ENCODE measurements around the gene ZMYND15.
A peak's percentile ranks its signal among the peaks of the same experiment; 100 is the strongest.
"Not testable (repeated sequence)": the region's sequence is repeated elsewhere in the genome, so short reads cannot be mapped to it uniquely, and the experiment has no call there.

The ZMYND15 gene, protein sequence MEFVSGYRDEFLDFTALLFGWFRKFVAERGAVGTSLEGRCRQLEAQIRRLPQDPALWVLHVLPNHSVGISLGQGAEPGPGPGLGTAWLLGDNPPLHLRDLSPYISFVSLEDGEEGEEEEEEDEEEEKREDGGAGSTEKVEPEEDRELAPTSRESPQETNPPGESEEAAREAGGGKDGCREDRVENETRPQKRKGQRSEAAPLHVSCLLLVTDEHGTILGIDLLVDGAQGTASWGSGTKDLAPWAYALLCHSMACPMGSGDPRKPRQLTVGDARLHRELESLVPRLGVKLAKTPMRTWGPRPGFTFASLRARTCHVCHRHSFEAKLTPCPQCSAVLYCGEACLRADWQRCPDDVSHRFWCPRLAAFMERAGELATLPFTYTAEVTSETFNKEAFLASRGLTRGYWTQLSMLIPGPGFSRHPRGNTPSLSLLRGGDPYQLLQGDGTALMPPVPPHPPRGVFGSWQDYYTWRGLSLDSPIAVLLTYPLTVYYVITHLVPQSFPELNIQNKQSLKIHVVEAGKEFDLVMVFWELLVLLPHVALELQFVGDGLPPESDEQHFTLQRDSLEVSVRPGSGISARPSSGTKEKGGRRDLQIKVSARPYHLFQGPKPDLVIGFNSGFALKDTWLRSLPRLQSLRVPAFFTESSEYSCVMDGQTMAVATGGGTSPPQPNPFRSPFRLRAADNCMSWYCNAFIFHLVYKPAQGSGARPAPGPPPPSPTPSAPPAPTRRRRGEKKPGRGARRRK

DNA sequence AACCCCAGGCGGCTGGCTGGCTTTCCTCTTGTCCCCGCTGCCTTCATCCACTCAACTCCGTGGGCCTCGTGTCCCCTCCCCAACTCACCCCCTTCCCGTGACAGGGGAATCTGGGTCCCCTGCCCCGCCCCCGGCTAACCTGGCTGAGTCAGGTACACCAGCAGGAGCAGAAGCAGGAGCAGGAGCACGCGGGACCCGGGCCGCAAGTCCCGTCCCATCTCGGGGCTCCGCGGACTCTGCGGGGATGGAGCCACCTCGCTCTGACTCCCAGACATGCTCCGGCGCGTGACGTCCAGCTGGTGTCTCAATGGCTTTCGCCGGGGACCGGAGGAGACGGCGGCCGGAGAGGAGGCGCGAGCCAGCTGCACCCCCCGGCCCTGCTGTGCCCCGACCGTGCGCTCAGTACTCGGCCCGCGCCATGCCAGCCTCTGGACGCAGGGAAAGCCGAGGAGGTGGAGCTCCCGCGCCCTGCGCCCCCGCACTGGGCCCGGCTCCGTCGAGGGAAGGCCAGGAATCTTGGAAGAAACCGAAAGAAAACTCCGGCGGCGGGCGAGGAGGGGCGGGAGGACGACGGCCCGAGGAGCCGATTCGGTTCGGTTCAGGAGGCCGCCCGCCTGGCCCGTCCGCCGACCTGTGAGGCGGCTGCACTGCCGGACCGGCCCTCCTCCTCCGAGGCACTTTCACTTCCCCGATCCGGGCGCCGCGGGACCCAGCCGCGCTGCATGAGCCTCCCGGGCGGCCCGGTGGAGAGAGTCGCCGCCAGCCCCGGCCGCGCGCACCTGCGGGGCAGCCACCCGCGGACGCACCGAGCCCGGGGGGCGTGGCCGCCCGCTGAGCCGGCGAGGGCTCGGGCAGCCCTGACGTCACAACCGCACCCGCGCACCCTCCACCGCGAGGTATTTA is at the start of gene ZMYND15, which contains the start of gene CXCL16:
Gene ZMYND15 (plus strand): TSS at position 712 of the 903 bp plus-strand sequence. CDS start 716 bp downstream, outside the sequence.
Gene CXCL16 (minus strand): TSS at position 807 of the 903 bp plus-strand sequence. CDS start 589 bp downstream, at position 218.
- peak; percentile 82 for DNase-seq (ENCODE audit: low spot score)

DNA sequence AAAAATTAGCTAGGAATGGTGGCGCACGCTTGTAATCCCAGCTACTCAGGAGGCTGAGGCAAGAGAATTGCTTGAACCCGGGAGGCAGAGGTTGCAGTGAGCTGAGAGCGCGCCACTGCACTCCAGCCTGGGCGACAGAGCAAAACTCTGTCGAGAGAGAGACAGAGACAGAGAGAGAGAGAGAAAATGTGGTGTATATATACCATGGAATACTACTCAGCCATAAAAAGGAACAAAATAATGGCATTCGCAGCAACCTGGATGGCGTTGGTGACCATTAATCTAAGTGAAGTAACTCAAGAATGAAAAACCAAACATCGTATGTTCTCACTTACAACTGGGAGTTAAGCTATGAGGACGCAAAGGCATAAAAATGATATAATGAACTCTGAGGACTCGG is 49.8 kb upstream of the ZMYND15 start:
- not testable (repeated sequence) for DNase-seq (ENCODE audit: low spot score)

DNA sequence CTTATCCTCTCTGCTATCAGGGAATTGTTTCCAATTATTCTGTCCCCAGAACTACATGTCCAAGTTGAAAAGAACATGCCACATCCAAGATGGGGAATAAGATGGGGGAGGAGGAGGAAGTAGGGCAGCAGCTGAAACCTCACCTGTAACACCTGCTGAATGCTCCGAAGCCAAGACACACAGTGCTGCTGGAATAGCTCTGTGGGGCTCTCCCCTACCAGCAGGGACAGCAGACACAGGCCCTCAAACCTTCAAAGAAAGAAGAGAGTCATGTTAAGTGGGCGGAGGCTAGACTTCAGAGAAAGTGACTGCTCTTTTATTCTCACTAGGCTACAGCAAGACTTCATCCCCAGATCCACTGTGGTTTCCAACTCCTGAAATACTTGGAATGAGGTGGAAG is 48.9 kb upstream of the ZMYND15 start:
- DNase-seq (ENCODE audit: low spot score) = no peak

DNA sequence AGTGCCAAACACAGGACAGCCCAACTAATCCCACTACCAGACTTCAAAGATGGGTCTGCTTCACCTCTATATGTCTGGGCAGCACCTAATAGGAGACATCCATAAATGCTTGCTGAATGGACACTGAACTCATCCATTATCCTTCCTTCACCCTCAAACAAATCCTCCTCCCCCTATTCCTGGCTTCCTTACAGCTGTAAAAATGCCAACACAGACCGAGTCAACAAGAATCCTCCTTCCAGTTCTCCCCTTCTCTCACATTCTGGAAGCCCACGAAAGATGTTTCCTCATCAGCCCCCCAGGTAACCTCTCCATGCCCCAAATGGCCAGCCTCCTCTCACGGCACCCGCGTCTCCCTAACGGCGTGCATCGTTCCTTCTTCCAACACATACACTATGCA is 47.9 kb upstream of the ZMYND15 start:
- no peak for DNase-seq (ENCODE audit: low spot score)

DNA sequence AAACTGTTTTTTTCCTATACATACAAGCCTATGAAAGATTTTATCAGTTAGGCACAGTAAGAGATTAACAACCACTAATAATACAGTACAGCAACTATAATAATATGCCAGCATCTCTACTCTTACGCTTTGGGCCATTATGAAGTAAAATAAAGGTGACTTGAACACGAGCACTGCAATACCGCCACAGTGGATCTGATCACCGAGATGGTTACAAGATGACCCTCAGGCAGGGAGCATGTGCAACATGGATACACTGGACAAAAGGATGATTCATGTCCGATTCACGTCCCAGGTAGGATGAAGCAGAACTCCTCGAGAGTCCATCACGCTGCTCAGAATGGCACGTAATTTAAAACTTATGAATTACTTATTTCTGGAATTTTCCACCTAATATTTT is 46.2 kb upstream of the ZMYND15 start:
- DNase-seq (ENCODE audit: low spot score) = no peak

DNA sequence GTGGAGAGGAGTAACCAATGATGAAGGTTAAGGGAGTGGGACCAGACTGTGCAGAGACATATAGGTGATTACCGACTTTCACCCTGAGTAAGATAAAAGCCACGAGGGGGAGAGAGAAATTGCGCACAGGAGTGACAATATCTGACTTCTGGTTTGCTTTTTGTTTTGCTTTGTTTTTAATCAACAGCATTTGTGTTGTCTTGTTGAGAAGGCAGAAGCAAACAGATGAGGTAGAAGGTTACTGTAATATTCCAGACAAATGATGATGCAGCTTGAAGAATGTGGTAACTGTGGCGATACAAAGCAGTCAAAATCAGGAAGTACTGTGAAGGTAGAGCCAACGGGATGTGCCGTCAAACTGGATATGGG is 43.2 kb upstream of the ZMYND15 start:
- no peak for DNase-seq (ENCODE audit: low spot score)

DNA sequence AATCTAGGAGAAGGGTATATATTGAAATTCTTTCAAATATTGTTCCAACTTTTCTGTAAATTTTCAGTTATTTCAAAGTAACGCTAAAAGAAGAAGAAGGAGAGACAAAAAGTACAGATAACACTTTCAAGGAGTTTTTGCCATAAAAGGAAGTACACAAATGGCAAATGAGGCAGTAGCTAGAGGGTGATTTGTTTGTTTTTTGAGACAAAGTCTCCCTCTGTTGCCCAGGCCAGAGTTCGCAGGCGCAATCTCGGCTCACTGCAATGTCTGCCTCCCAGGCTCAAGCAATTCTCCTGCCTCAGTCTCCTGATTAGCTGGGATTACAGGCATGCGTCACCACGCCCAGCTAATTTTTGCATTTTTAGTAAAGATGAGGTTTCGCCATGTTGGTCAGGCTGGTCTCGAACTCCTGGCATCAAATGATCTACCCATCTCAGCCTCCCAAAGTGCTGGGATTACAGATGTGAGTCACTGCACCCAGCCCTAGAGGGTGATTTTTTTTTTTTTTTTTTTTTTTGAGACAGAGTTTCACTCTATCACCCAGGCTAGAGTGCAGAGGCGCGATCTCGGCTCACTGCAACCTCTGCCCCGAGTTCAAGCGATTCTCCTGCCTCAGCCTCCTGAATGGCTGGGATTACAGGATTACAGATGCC is 40.1 kb upstream of the ZMYND15 start:
- not testable (repeated sequence) for DNase-seq (ENCODE audit: low spot score)

DNA sequence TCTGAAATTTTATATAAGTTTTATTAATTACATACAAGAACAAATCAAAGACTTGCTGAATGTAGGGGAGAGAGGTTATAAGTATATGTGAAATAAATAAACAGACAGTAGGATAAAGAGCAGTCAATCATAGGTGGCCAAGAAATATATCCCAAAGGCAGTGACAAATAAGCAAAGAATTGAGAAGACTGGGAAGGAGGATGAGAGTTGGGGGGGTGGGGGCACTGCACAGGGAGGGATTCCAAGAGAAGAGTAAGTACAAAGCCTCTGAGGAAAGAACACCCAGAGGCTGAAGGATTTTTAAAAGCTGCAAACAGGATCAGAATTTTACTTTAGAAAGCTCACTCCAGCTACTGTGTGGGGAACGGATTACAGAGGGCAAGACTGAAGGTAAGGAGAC is 38.5 kb upstream of the ZMYND15 start:
- no peak for DNase-seq (ENCODE audit: low spot score)

DNA sequence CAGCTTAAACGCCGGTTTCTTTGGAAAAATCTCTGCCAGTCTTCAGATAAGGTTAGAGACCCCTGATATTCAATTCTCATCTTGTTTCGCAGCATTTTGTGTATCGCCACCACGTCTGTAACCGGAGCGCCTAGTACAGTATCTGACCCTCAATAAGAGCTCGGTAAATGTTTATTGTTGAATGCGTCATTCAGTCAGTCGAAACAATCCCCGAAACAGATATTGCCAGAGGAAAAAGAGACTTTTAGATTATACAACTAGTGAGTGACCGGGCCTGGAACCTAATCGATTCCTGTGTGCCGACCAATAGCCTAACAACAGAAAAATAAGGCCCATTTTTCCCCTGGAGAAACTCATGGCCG is 36.3 kb upstream of the ZMYND15 start:
- DNase-seq (ENCODE audit: low spot score) = no peak

DNA sequence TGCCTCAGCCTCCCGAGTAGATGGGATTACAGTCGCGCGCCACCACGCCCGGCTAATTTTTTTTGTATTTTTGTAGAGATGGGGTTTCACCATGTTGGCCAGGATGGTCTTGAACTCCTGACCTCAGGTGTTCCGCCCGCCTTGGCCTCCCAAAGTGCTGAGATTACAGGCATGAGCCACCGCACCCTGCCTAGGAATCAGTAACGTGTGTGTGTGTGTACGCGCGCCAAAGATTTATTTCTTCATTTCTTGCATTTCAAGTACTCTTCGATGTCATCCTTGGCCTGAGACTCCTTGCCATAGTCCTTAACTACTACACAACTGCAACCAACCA is 35.1 kb upstream of the ZMYND15 start:
- not testable (repeated sequence) for DNase-seq (ENCODE audit: low spot score)

DNA sequence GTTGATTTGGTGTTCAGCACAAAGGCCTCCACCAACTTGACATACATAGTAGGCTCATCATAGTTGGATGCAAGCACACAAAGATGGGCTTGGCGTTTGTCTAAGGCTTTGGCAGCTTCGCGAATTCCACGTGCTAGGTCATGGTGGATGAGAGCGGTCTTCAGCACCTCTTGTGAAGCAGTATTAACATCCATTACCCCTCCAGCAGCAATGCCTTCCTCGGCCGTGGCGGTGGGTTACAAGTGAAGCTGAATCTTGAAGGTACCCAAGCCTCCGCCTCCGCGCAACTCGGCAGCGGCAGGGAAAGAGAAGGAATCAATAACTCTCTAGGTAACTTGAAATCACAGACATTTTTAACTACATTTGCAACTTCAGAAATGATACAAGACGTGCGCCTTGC is 34.6 kb upstream of the ZMYND15 start:
- DNase-seq (ENCODE audit: low spot score) = no peak

DNA sequence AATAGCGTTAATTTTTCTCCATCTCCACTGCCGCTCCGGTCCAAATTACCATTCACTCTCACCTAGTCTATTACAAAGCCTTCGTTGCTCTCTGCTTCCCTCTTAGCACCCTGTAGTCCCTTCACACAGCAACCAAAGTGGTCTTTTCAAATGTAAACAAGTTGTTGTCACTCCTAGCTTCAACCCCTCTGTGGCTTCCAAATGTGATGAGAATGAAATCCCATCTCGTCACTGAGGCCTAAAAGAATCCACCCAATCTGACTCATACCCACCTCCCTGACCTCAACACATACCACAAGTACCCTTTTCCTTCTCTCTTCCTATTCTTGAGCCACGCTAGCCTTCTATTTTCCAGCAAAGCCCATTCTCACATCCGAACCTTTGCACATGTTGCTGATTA is 33.5 kb upstream of the ZMYND15 start:
- DNase-seq (ENCODE audit: low spot score) = no peak

DNA sequence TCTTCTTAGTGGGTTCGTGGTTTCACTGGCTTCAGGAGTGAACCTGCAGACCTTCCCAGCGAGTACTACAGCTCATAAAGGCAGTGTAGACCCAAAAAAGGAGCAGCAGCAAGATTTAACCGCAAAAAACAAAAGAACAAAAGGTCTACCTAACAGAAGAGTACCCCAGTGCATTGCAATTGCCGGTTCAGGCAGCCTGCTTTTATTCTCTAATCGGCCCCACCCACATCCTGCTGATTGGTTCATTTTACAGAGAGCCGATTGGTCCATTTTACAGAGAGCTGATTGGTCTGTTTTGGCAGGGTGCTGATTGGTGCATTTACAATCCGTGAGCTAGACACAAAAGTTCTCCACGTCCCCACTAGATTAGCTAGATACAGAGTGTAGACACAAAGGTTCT is 31.2 kb upstream of the ZMYND15 start:
- DNase-seq (ENCODE audit: low spot score) = no peak

DNA sequence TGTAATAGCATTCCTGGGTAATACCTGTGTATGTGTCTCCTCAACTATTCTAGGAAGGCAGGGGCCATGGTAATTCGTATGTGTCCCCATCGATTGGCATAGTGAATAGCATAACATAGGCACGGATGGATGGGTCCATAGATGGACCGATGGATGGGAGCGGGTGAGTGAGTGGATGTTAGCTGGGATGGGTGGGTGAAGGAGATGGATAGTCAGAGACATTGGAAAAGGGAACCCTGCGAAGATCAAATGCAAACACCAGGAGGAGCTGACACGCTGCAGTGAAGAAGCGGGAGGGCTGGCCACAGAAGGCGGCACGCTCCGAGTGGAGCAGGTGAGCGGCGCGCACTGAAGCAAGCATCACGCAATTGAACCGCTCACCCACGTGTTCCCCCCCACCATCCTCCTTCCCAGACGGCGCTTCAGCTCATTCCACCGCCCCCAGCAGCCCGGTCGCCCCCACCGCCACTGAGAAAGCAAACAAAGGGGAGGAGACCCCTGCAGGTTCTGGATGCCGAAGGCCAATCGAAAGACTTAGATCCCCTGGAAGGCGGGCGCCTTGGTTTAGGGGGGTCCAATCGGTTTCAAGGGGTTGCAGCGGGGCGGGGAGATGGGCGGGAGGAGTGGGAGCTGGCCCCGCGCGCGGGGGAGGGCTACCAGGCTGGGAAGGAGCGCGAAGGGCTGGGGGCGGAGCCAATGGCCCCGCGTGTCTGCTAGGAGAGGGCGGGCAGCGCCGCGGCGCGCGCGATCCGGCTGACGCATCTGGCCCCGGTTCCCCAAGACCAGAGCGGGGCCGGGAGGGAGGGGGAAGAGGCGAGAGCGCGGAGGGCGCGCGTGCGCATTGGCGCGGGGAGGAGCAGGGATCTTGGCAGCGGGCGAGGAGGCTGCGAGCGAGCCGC is 29.6 kb upstream of the ZMYND15 start, which contains the start of gene ARRB2:
Gene ARRB2 (plus strand): TSS at position 839 of the 899 bp plus-strand sequence. CDS start 90 bp downstream, outside the sequence.
- peak; percentile 99 for DNase-seq (ENCODE audit: low spot score)

DNA sequence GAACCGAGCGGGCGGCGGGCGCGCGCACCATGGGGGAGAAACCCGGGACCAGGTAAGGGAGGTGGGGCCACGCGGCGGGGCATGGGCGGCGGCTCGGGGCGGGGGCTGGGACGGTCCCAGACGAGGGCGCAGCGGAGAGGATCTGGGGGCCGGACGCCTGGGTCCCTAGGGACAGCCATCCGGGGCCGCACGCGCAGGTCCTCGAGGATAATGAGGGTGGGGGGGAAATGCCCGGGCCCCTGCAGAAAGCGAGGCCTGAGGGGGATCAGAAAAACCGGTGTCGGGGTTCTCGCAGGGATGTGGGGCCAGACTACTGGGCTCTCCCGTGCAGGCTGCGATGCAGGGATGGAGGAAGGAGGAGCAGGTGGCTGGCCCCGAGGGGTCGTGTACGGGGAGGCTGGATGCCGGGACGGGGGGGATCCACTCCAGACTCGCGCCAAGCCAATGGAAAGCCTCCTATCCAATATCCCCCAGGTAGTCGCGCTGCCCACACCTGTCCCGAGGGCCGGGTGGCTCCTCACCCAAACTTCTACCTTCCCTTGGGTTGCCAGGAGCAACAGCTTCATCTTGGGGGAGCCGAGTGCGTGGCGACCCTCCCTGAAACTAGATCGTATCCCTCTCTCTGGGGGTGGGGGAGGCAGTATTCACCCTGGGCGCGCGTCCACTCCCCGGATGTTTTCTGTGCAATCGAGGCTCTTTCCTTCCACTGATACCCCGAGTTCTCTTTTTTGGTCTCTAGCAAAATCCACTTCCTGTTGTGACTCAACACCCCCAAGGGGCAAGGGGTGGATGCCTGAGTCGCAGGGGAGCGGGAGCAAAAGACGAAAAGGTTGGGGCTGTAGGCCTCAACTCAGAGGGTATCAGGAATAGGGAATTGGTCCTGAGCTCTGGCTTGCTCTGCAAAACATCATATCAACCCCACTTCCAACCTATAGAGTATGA is 28.7 kb upstream of the ZMYND15 start:
- no peak for DNase-seq (ENCODE audit: low spot score)

DNA sequence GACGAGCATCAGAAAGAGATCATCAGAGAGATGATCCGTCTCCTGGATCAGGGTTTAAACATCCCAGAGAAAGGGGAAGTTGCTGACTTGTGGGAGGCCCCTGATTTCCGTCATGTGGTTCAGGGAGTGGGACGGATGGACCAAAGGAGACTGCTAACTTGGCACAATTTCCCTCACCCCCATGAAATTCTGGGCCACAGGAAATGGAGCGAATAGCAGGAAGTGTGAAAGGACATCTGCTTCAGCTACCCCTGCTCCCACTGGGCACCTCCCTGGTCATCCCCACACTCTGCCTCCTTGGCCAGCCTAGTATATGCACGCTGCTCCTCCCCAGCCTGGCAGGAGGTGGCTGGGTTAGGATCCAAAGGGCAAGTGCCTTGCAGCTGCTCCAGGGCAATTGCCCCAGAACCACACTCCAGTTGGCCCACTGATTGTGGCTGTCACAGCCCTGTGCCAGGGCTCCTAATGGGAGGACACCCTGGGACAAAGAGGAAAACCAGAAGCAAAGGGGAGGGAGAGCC is 27.9 kb upstream of the ZMYND15 start:
- DNase-seq (ENCODE audit: low spot score) = no peak

DNA sequence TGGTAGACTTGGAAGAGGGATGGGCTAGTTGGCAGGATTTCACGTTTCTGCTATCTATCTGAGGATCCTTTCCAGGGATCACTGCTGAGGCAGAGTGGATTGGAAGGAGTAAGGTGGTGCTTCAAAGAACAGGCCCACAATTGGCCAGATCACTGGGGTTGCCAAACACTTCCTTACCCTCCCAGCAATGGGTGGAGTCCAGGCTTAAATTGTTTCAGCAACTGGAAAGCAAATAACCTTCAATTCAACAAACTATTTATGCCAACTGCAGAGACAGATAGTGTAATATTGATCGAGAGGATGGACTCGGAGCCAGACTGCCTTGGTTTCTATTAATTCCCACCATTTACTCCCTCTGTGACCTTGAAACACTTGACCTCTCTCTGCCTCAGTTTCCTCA is 27.1 kb upstream of the ZMYND15 start:
- no peak for DNase-seq (ENCODE audit: low spot score)

DNA sequence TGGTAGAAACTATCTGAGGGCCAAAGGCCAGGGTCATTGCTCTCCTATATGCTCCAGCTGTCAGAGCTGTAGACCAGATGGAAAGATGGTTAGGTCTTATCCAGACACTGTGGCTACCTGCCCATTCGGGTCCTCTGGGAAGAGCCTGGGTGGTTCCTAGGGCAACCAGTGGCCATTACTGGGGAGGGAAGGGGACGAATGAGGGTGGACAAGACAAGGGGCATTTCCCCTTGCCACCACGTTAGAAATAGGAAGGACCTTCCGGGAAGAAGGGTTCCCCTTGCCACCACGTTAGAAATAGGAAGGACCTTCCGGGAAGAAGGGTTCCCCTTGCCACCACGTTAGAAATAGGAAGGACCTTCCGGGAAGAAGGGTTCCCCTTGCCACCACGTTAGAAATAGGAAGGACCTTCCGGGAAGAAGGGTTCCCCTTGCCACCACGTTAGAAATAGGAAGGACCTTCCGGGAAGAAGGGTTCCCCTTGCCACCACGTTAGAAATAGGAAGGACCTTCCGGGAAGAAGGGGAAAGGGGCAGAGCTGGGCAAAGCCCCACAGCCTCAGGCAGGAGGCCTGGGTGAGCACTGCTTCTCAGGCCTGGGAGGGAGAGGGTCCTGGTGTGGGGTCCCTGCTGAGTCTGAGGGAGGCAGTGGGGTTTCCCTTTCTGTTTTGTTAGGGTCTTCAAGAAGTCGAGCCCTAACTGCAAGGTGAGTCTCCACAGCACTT is 25.1 kb upstream of the ZMYND15 start:
- not testable (repeated sequence) for DNase-seq (ENCODE audit: low spot score)

Data from AG20443 (cell line).